ENCODE measurements around the gene SANBR.

- TF ChIP-seq CTCF (IDR thresholded peaks at IDR 0.05) = no peak
- no peak for TF ChIP-seq POLR2A (IDR thresholded peaks at IDR 0.05)
Measured at GRCh38 chr2:61042807-61043206, 22.9 kb upstream of the SANBR start.

Measured in Peyer's patch (tissue), 4 donors.